Measurements from ENCODE around the gene NF1. TPM values are rescaled to one million over a fixed set of nuclear protein-coding genes. Genes with fewer than 3 reads are reported as not detected.
"Not testable (repeated sequence)": the region's sequence is repeated elsewhere in the genome, so short reads cannot be mapped to it uniquely, and the experiment has no call there.

Gene NF1
- polyA plus RNA-seq, 2 donors, result 3.4 to 4.4 TPM

DNA sequence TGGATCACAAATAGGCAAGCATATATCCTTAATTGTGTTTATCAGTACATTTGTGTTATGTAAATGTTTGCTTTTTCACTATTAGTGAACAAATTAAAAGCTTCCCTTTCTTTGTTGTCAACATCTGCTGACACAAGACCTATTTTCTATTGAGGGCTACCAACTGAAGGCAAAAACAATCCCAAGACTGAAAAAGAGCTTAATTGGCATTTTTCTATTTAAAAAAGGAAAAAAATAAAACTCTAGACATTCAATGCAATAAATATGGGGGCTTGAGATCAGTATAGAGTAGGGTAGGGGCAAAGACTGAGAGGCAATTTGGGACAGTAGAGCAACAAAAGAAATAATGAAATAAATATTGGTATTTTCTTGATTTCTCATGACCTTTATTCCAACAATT lies 178.0 kb downstream of the NF1 start:
- no peaks in the 10 kb centered on the region for H3K27me3 ChIP-seq (ENCODE audit: control insufficient read depth in 1 of 2, insufficient read depth in 2 of 2, low read length in 2 of 2)
- no peaks in the 10 kb centered on the region for H3K36me3 ChIP-seq (ENCODE audit: control insufficient read depth in 2 of 2, insufficient read depth in 2 of 2, low read length in 1 of 2)
- no peaks in the 10 kb centered on the region for H3K4me1 ChIP-seq (ENCODE audit: control insufficient read depth in 2 of 2, insufficient read depth in 2 of 2, low read length in 1 of 2)
- H3K9me3 ChIP-seq (ENCODE audit: control insufficient read depth in 2 of 2, insufficient read depth in 1 of 2, low read depth in 1 of 2, low read length in 1 of 2), result no peaks in the 10 kb centered on the region
- no peak overlapping the region for H3K4me3 ChIP-seq (ENCODE audit: low read depth in 1 of 2, low read length in 2 of 2)
- no peak overlapping the region for H3K27ac ChIP-seq (ENCODE audit: low read depth in 2 of 2, low read length in 1 of 2)

DNA sequence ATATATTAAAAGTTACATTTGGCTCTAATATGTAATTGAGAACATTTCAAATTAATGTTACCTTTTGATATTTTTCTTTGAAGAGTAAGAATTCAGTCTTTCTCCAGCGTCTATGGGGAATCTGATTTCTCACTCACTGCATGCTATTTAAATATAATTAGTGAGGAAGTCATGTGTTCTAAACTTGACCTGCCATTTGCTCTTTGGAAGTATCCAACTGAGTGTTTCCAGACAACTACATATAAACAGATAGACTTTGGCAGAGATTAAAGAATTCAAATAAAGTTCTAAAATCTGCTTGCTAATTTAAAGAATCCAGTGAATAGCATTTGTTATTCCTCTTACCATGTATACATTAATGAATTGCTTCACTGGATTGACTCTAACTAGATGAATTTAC lies 178.7 kb downstream of the NF1 start:
- Histone ChIP-seq H3K27ac (ENCODE audit: low read depth in 2 of 2, low read length in 1 of 2) (no peak overlapping the region), H3K4me3 (ENCODE audit: low read depth in 1 of 2, low read length in 2 of 2) (no peak overlapping the region), H3K4me1 (ENCODE audit: control insufficient read depth in 2 of 2, insufficient read depth in 2 of 2, low read length in 1 of 2) (no peaks in the 10 kb centered on the region), H3K27me3 (ENCODE audit: control insufficient read depth in 1 of 2, insufficient read depth in 2 of 2, low read length in 2 of 2) (no peaks in the 10 kb centered on the region), H3K36me3 (ENCODE audit: control insufficient read depth in 2 of 2, insufficient read depth in 2 of 2, low read length in 1 of 2) (no peaks in the 10 kb centered on the region), H3K9me3 (ENCODE audit: control insufficient read depth in 2 of 2, insufficient read depth in 1 of 2, low read depth in 1 of 2, low read length in 1 of 2) (no peaks in the 10 kb centered on the region)
- WGBS, 2 donors, result 60 to 65% methylated on average over 1 of the region's 1 CpG

DNA sequence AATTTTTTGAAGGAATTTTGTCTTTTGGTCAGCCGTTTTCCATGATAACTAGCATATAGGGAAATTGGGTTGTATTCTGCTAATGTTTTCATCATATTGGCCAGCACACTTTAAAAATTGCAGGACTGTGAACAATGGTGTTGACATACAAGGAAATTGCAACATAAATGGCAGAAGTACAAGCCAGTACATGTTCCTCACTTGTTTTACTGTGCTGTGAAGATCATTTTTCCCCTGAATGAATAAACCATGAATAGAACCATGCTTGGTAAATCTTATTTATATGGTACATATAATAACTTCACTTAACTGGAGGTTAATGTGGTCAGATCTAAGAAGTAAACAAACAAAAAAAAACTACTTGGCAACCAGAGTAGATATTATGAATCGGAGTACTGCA lies 179.5 kb downstream of the NF1 start:
- no peak overlapping the region for H3K4me3 ChIP-seq (ENCODE audit: low read depth in 1 of 2, low read length in 2 of 2)
- H3K27ac ChIP-seq (ENCODE audit: low read depth in 2 of 2, low read length in 1 of 2), result no peak overlapping the region
- no peaks in the 10 kb centered on the region for H3K36me3 ChIP-seq (ENCODE audit: control insufficient read depth in 2 of 2, insufficient read depth in 2 of 2, low read length in 1 of 2)
- H3K4me1 ChIP-seq (ENCODE audit: control insufficient read depth in 2 of 2, insufficient read depth in 2 of 2, low read length in 1 of 2), result no peaks in the 10 kb centered on the region
- no peaks in the 10 kb centered on the region for H3K9me3 ChIP-seq (ENCODE audit: control insufficient read depth in 2 of 2, insufficient read depth in 1 of 2, low read depth in 1 of 2, low read length in 1 of 2)
- H3K27me3 ChIP-seq (ENCODE audit: control insufficient read depth in 1 of 2, insufficient read depth in 2 of 2, low read length in 2 of 2), result no peaks in the 10 kb centered on the region
- WGBS, 2 donors, result 50 to 67% methylated on average over 2 of the region's 2 CpGs

DNA sequence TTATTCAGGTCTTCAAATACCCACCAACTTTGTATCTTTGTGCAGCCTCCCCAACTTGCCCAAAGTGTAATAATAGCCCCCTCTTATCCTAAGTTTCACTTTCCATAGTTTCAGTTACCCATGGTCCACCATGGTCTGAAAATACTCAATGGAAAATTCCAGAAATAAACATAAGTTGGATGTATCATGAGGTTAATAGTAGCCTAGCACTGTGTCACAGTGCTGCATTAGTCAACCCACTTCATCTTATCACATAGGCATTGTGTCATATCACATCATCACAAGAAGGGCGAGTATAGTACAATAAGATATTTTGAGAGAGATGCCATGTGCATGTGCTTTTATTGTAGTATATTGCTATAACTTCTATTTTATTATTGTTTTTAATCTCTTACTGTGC lies 180.3 kb downstream of the NF1 start:
- Histone ChIP-seq H3K9me3 (ENCODE audit: control insufficient read depth in 2 of 2, insufficient read depth in 1 of 2, low read depth in 1 of 2, low read length in 1 of 2) (no peaks in the 10 kb centered on the region), H3K27ac (ENCODE audit: low read depth in 2 of 2, low read length in 1 of 2) (no peak overlapping the region), H3K4me1 (ENCODE audit: control insufficient read depth in 2 of 2, insufficient read depth in 2 of 2, low read length in 1 of 2) (no peaks in the 10 kb centered on the region), H3K4me3 (ENCODE audit: low read depth in 1 of 2, low read length in 2 of 2) (no peak overlapping the region), H3K27me3 (ENCODE audit: control insufficient read depth in 1 of 2, insufficient read depth in 2 of 2, low read length in 2 of 2) (no peaks in the 10 kb centered on the region), H3K36me3 (ENCODE audit: control insufficient read depth in 2 of 2, insufficient read depth in 2 of 2, low read length in 1 of 2) (no peaks in the 10 kb centered on the region)
- 96 to 98% methylated on average over 1 of the region's 1 CpG for WGBS, 2 donors

DNA sequence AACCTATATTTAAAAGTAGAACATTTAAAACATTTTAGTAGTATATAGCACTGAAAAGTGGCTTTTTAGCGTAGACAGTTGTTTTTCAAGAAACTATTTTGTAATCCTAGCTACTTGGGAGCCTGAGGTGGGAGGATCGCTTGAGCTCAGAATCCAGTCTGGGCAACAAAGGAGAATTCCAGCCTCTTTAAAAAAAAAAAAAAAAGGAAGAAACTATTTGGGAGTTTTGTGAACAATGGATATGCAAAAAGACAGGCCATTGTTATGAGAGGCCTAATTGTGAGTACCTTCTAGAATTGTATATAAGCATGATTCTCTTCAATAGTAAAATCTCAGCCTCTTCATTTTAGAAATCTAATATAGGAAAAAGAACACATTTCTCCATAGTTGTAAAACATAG lies 184.6 kb downstream of the NF1 start:
- no peaks in the 10 kb centered on the region for H3K27me3 ChIP-seq (ENCODE audit: control insufficient read depth in 1 of 2, insufficient read depth in 2 of 2, low read length in 2 of 2)
- WGBS, 2 donors, result 98 to 100% methylated on average over 2 of the region's 2 CpGs
- H3K36me3 ChIP-seq (ENCODE audit: control insufficient read depth in 2 of 2, insufficient read depth in 2 of 2, low read length in 1 of 2), result peaks cover 0 to 2% of the 10 kb centered on the region in 2 donors
- no peaks in the 10 kb centered on the region for H3K4me1 ChIP-seq (ENCODE audit: control insufficient read depth in 2 of 2, insufficient read depth in 2 of 2, low read length in 1 of 2)
- H3K9me3 ChIP-seq (ENCODE audit: control insufficient read depth in 2 of 2, insufficient read depth in 1 of 2, low read depth in 1 of 2, low read length in 1 of 2), result no peaks in the 10 kb centered on the region
- no peak overlapping the region for H3K27ac ChIP-seq (ENCODE audit: low read depth in 2 of 2, low read length in 1 of 2)
- no peak overlapping the region for H3K4me3 ChIP-seq (ENCODE audit: low read depth in 1 of 2, low read length in 2 of 2)

DNA sequence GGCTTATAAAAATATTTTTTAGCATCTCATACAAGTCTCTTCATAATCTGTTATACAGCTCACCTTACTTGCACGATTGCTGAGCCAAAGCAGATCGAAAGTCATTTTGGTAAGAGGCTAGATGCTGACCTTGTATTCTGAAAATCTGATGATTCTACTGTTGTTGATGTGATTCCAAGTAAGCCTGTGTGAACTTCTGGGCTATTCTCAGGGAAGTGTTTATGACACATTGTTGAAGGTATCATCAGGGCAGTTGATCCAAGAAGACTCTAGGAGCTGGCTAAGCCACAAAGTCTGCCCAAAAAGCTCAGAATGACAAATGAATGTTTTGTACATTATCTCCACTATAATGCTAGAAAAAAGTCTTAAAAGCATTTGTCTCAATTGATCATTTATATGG lies 186.3 kb downstream of the NF1 start:
- Histone ChIP-seq H3K27me3 (ENCODE audit: control insufficient read depth in 1 of 2, insufficient read depth in 2 of 2, low read length in 2 of 2) (no peaks in the 10 kb centered on the region), H3K27ac (ENCODE audit: low read depth in 2 of 2, low read length in 1 of 2) (no peak overlapping the region), H3K36me3 (ENCODE audit: control insufficient read depth in 2 of 2, insufficient read depth in 2 of 2, low read length in 1 of 2) (peaks cover 0 to 2% of the 10 kb centered on the region in 2 donors), H3K4me3 (ENCODE audit: low read depth in 1 of 2, low read length in 2 of 2) (no peak overlapping the region), H3K4me1 (ENCODE audit: control insufficient read depth in 2 of 2, insufficient read depth in 2 of 2, low read length in 1 of 2) (no peaks in the 10 kb centered on the region), H3K9me3 (ENCODE audit: control insufficient read depth in 2 of 2, insufficient read depth in 1 of 2, low read depth in 1 of 2, low read length in 1 of 2) (no peaks in the 10 kb centered on the region)
- WGBS, 2 donors, result 94 to 97% methylated on average over 2 of the region's 2 CpGs

DNA sequence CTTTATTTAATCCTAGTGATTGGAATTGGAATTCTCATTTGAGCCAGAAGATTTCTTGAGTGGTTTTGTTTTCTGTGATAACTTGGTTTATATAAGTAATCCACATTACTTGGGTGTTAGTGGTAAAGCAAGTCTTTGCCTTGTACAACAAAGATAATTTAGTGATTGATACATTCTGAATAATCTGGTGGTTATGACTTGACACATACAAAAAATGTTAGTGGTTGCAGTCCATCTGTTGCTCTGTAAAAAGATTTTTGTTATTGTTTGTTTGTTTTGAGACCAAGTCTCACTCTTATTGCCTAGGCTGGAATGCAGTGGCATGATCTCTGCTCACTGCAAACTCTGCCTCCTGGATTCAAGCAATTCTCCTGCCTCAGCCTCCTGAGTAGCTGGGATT lies 189.1 kb downstream of the NF1 start:
- no peaks in the 10 kb centered on the region for H3K4me1 ChIP-seq (ENCODE audit: control insufficient read depth in 2 of 2, insufficient read depth in 2 of 2, low read length in 1 of 2)
- H3K9me3 ChIP-seq (ENCODE audit: control insufficient read depth in 2 of 2, insufficient read depth in 1 of 2, low read depth in 1 of 2, low read length in 1 of 2), result no peaks in the 10 kb centered on the region
- peaks cover 0 to 2% of the 10 kb centered on the region in 2 donors for H3K36me3 ChIP-seq (ENCODE audit: control insufficient read depth in 2 of 2, insufficient read depth in 2 of 2, low read length in 1 of 2)
- H3K4me3 ChIP-seq (ENCODE audit: low read depth in 1 of 2, low read length in 2 of 2), result no peak overlapping the region
- H3K27ac ChIP-seq (ENCODE audit: low read depth in 2 of 2, low read length in 1 of 2), result no peak overlapping the region
- no peaks in the 10 kb centered on the region for H3K27me3 ChIP-seq (ENCODE audit: control insufficient read depth in 1 of 2, insufficient read depth in 2 of 2, low read length in 2 of 2)

DNA sequence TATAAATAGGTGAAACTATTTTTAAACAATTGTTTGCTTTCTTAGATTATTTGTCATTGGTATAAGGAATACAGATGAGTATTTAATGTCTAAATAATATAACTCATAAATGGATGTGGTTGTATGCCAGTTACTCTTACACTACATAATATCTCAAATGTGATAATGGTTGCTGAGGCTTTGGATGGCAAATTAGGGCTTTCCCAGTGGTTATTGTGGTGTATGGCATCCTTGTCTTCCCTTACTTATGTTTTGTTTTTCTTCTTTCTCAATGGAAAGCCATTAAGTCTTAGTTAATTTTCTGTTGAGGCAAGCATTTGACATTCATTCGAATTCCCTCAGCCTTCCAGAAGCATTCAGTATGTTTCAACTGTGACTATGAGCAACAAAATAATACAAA lies 191.8 kb downstream of the NF1 start:
- no peaks in the 10 kb centered on the region for H3K4me1 ChIP-seq (ENCODE audit: control insufficient read depth in 2 of 2, insufficient read depth in 2 of 2, low read length in 1 of 2)
- 89 to 91% methylated on average over 1 of the region's 1 CpG for WGBS, 2 donors
- H3K27ac ChIP-seq (ENCODE audit: low read depth in 2 of 2, low read length in 1 of 2), result no peak overlapping the region
- H3K36me3 ChIP-seq (ENCODE audit: control insufficient read depth in 2 of 2, insufficient read depth in 2 of 2, low read length in 1 of 2), result no peaks in the 10 kb centered on the region
- no peaks in the 10 kb centered on the region for H3K27me3 ChIP-seq (ENCODE audit: control insufficient read depth in 1 of 2, insufficient read depth in 2 of 2, low read length in 2 of 2)
- H3K4me3 ChIP-seq (ENCODE audit: low read depth in 1 of 2, low read length in 2 of 2), result no peak overlapping the region
- H3K9me3 ChIP-seq (ENCODE audit: control insufficient read depth in 2 of 2, insufficient read depth in 1 of 2, low read depth in 1 of 2, low read length in 1 of 2), result no peaks in the 10 kb centered on the region

DNA sequence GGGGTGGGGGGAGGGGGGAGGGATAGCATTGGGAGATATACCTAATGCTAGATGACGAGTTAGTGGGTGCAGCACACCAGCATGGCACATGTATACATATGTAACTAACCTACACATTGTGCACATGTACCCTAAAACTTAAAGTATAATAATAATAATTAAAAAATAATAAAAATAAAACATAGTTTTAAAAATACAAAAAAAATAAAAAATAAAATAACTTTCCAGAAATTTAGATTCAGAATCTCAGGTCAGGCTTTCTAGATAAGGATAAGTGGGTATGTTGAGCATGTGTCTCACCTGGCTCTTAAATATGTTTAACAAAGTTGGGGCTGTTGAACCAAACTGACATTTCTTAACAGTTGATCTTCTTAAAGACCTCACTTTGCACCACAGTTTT lies 193.2 kb downstream of the NF1 start:
- not testable (repeated sequence) for H3K4me1 ChIP-seq (ENCODE audit: control insufficient read depth in 2 of 2, insufficient read depth in 2 of 2, low read length in 1 of 2); H3K27me3 ChIP-seq (ENCODE audit: control insufficient read depth in 1 of 2, insufficient read depth in 2 of 2, low read length in 2 of 2); H3K9me3 ChIP-seq (ENCODE audit: control insufficient read depth in 2 of 2, insufficient read depth in 1 of 2, low read depth in 1 of 2, low read length in 1 of 2); H3K36me3 ChIP-seq (ENCODE audit: control insufficient read depth in 2 of 2, insufficient read depth in 2 of 2, low read length in 1 of 2); H3K4me3 ChIP-seq (ENCODE audit: low read depth in 1 of 2, low read length in 2 of 2); H3K27ac ChIP-seq (ENCODE audit: low read depth in 2 of 2, low read length in 1 of 2)
- 100% methylated on average over 1 of the region's 1 CpG; no CpG with 5 or more reads in 1 of the 2 donors for WGBS, 2 donors

DNA sequence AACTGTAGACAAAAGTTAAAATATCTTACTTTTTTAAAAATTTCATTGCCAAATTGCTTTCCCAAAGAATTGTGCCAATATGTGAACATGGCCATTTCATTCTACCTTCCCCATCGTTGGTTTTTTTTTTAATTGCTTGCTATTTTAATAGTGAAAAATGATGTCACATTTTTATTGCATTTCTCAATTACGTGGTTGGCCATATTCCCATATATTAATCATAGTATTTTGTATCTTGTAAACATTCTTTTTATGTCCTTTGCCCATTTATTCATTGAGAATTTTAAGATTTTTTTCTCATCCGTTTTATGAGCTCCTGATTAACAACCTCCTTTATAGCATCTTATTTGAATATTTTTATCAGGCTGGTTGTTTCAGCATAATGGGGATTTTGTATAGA lies 195.0 kb downstream of the NF1 start:
- Histone ChIP-seq H3K4me3 (ENCODE audit: low read depth in 1 of 2, low read length in 2 of 2) (no peak overlapping the region), H3K36me3 (ENCODE audit: control insufficient read depth in 2 of 2, insufficient read depth in 2 of 2, low read length in 1 of 2) (no peaks in the 10 kb centered on the region), H3K9me3 (ENCODE audit: control insufficient read depth in 2 of 2, insufficient read depth in 1 of 2, low read depth in 1 of 2, low read length in 1 of 2) (no peaks in the 10 kb centered on the region), H3K27me3 (ENCODE audit: control insufficient read depth in 1 of 2, insufficient read depth in 2 of 2, low read length in 2 of 2) (no peaks in the 10 kb centered on the region), H3K27ac (ENCODE audit: low read depth in 2 of 2, low read length in 1 of 2) (no peak overlapping the region), H3K4me1 (ENCODE audit: control insufficient read depth in 2 of 2, insufficient read depth in 2 of 2, low read length in 1 of 2) (no peaks in the 10 kb centered on the region)
- 57 to 75% methylated on average over 3 of the region's 3 CpGs for WGBS, 2 donors
